ENCODE measurements around the gene ST8SIA4. TPM values are rescaled to one million over a fixed set of nuclear protein-coding genes. Genes with fewer than 3 reads are reported as not detected.
A peak's percentile ranks its signal among the peaks of the same experiment; 100 is the strongest.

The ST8SIA4 gene
- total RNA-seq, 4 donors from 2014 or later = 0.93 to 4.5 (median 1.3) TPM

GRCh38 chr5:100832252-100833230 is 70.5 kb downstream of the ST8SIA4 start:
- H3K36me3 ChIP-seq = no peaks in the 10 kb centered on the region
- H3K27ac ChIP-seq = no peak overlapping the region
- no peak for TF ChIP-seq POLR2A (IDR thresholded peaks at IDR 0.05)
- no peak for TF ChIP-seq CTCF (IDR thresholded peaks at IDR 0.05 in 4 of 5, conservative IDR thresholded peaks at IDR 0.05 in 1 of 5)
- in situ Hi-C loops (cut with MboI; ENCODE audit: low sequenced_read_pairs in 4 of 4) (no loop called here), intact Hi-C loops (cut with DNase I; ENCODE audit: low total_unique reads) (no loop called here)
- DNase-seq = no peak
- H3K9me3 ChIP-seq = no peaks in the 10 kb centered on the region
- H3K27me3 ChIP-seq = no peaks in the 10 kb centered on the region
- no peak overlapping the region for H3K4me3 ChIP-seq
- peaks cover 0 to 6% of the 10 kb centered on the region in 2 donors for H3K4me1 ChIP-seq
- ATAC-seq = no peak

- DNase-seq = no peak
- TF ChIP-seq POLR2A (IDR thresholded peaks at IDR 0.05) (no peak), CTCF (IDR thresholded peaks at IDR 0.05 in 4 of 5, conservative IDR thresholded peaks at IDR 0.05 in 1 of 5) (no peak)
- in situ Hi-C loops (cut with MboI; ENCODE audit: low sequenced_read_pairs in 4 of 4) (no loop called here), intact Hi-C loops (cut with DNase I; ENCODE audit: low total_unique reads) (no loop called here)
- Histone ChIP-seq H3K36me3 (no peaks in the 10 kb centered on the region), H3K4me3 (no peak overlapping the region), H3K4me1 (peaks cover 0 to 6% of the 10 kb centered on the region in 2 donors), H3K27me3 (no peaks in the 10 kb centered on the region), H3K27ac (peak overlapping the region in 1 of 4 donors; percentile 26), H3K9me3 (no peaks in the 10 kb centered on the region)
- ATAC-seq = no peak
Observed at GRCh38 chr5:100828898-100829356, 74.2 kb downstream of the ST8SIA4 start.

- Histone ChIP-seq H3K4me3 (no peak overlapping the region), H3K9me3 (no peaks in the 10 kb centered on the region), H3K4me1 (peaks cover 0 to 6% of the 10 kb centered on the region in 2 donors), H3K27me3 (no peaks in the 10 kb centered on the region), H3K36me3 (no peaks in the 10 kb centered on the region), H3K27ac (peak overlapping the region; percentile 11 to 43 (median 28))
- ATAC-seq = no peak
- intact Hi-C loops (cut with DNase I; ENCODE audit: low total_unique reads) (no loop called here), in situ Hi-C loops (cut with MboI; ENCODE audit: low sequenced_read_pairs in 4 of 4) (no loop called here)
- TF ChIP-seq CTCF (IDR thresholded peaks at IDR 0.05 in 4 of 5, conservative IDR thresholded peaks at IDR 0.05 in 1 of 5) (no peak), POLR2A (IDR thresholded peaks at IDR 0.05) (no peak)
- no peak for DNase-seq
Observed at GRCh38 chr5:100828071-100828897, 74.8 kb downstream of the ST8SIA4 start.

GRCh38 chr5:100827481-100827889 is 75.6 kb downstream of the ST8SIA4 start:
- no peaks in the 10 kb centered on the region for H3K9me3 ChIP-seq
- intact Hi-C loops (cut with DNase I; ENCODE audit: low total_unique reads) = no loop called here
- no peak overlapping the region for H3K4me3 ChIP-seq
- in situ Hi-C loops (cut with MboI; ENCODE audit: low sequenced_read_pairs in 4 of 4) = no loop called here
- peak overlapping the region in 1 of 4 donors; percentile 11 for H3K27ac ChIP-seq
- DNase-seq (no peak), ATAC-seq (peak in 1 of 2 donors; percentile 54)
- no peak for TF ChIP-seq POLR2A (IDR thresholded peaks at IDR 0.05)
- TF ChIP-seq CTCF (IDR thresholded peaks at IDR 0.05 in 4 of 5, conservative IDR thresholded peaks at IDR 0.05 in 1 of 5) = no peak
- no peaks in the 10 kb centered on the region for H3K36me3 ChIP-seq
- H3K4me1 ChIP-seq = peaks cover 0 to 6% of the 10 kb centered on the region in 2 donors
- no peaks in the 10 kb centered on the region for H3K27me3 ChIP-seq

Data from gastrocnemius medialis (tissue), 4 donors.